ENCODE data around the gene DENND4B. TPM values are rescaled to one million over a fixed set of nuclear protein-coding genes. Genes with fewer than 3 reads are reported as not detected.
A peak's percentile ranks its signal among the peaks of the same experiment; 100 is the strongest.

Gene DENND4B
- total and polyA plus RNA-seq, 9 of the 15 experiments (the other 6 are each of a cell fraction or from before 2014, with no cell fraction given), result 9.5 to 80.5 (median 23.1) TPM

DNA sequence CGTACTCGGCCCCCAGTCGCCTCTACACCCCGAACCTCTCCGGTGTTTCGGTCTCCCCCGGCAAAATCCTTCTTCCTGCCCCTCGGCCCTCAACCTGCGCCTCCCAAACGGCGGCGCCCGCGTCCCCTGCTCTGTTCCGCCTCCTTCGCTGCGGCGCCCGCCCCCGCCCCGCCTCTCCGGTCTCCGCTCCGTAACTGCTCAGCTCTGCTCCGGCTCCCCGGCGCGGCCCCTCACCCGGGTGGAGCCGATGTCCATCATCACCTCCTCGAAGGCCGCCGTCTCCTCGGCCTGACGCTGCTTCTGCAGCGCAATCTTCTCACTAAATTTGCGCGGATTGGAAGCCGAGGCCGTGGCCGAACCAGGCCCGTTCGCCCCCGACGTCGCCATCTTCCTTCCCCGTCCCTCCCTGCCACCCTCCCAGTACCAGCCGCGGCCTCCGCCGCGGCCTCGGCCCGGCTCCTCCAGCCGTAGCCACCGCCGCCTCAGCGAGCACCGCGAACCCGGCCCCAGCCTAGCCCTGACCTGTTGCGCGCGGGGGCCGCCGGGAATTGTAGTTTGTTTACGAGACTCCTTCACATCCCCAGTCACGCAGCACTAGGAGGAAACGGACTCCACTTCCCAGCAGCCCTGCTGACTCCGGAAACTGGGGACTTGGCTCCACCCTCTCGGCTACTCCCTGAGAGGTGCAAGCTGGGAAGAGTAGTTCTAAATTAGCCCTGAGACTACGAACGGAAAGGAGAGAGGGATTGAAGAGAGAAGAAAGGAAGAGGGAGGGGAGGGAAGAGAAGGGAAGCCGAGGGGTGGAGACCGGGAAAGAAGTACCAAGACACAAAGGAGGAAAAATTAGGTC, 11.8 kb upstream of the DENND4B start, which contains the start of gene CRTC2 (continued):
- TF ChIP-seq TAF1 (IDR thresholded peaks at IDR 0.05; ENCODE audit: control insufficient read depth, extremely low read depth, insufficient read depth, low read length, severe bottlenecking) (peak; percentile 33), NR2C1 (IDR thresholded peaks at IDR 0.05) (peak; percentile 98), NR2C1 (tag; IDR thresholded peaks at IDR 0.05) (peak; percentile 99), ZNF143 (CRISPR knock-in tag; IDR thresholded peaks at IDR 0.05) (peak; percentile 99), ZBTB40 (IDR thresholded peaks at IDR 0.05) (peak; percentile 96), ZBTB40 (CRISPR knock-in tag; IDR thresholded peaks at IDR 0.05) (no peak), MBD1 (CRISPR knock-in tag; IDR thresholded peaks at IDR 0.05) (no peak), MBD2 (IDR thresholded peaks at IDR 0.05; ENCODE audit: borderline replicate concordance, low read depth) (peak; percentile 97), ETS1 (conservative IDR thresholded peaks at IDR 0.05; ENCODE audit: control insufficient read depth, low read depth, low read length) (peak; percentile 100), NFIC (IDR thresholded peaks at IDR 0.05) (no peak; the same call in 1 of the 2 replicates), ASH1L (IDR thresholded peaks at IDR 0.05; ENCODE audit: borderline replicate concordance, low read depth, partially characterized antibody) (peak; percentile 89)

Measured in K562 (cell line).